ENCODE data around the gene PTGER2.

The PTGER2 gene

GRCh38 chr14:52329678-52330369 is 15.7 kb downstream of the PTGER2 start:
- H3K27me3 ChIP-seq (ENCODE audit: insufficient read depth, insufficient read length): no peaks in the 10 kb centered on the region
- no peaks in the 10 kb centered on the region for H3K36me3 ChIP-seq (ENCODE audit: insufficient read depth, insufficient read length, low read length)
- no peak overlapping the region for H3K4me3 ChIP-seq (ENCODE audit: insufficient read length, low read depth)
- H3K4me1 ChIP-seq (ENCODE audit: insufficient read depth, insufficient read length): no peaks in the 10 kb centered on the region
- H3K9ac ChIP-seq (ENCODE audit: insufficient read length, low read depth): no peak overlapping the region
- no peak for DNase-seq (ENCODE audit: low read depth, low spot score)
- no peak for TF ChIP-seq SUZ12 (IDR thresholded peaks at IDR 0.05; ENCODE audit: extremely low read depth, insufficient read depth, insufficient read length)
- TF ChIP-seq ZNF274 (IDR thresholded peaks at IDR 0.05; ENCODE audit: low read depth, low read length): no peak
- no peak for TF ChIP-seq YY1 (IDR thresholded peaks at IDR 0.05; ENCODE audit: insufficient read depth, insufficient read length)
- H3K9me3 ChIP-seq (ENCODE audit: insufficient read depth, low read length): no peaks in the 10 kb centered on the region

DNA sequence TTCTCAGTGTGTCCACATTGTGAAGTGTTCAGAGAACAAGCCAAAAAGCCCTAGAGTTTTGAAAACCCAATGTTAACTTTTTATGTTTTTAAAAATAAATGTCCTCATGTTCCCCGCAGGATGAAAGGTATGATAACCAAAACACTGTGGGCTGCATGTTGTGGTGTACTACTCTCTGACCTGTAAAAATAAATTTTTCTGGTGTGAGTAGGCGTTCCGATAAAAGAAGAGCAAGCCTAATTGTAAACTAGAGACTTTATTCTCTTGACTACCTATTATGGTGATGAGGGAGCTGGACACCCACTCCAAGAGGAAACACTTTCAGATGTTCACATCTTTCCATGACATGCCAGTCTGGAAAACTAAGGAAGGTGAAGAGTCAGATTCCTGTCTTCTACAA is 18.2 kb downstream of the PTGER2 start:
- H3K4me1 ChIP-seq (ENCODE audit: insufficient read depth, insufficient read length): no peaks in the 10 kb centered on the region
- DNase-seq (ENCODE audit: low read depth, low spot score): no peak
- H3K27me3 ChIP-seq (ENCODE audit: insufficient read depth, insufficient read length): no peaks in the 10 kb centered on the region
- no peaks in the 10 kb centered on the region for H3K9me3 ChIP-seq (ENCODE audit: insufficient read depth, low read length)
- TF ChIP-seq YY1 (IDR thresholded peaks at IDR 0.05; ENCODE audit: insufficient read depth, insufficient read length) (no peak), ZNF274 (IDR thresholded peaks at IDR 0.05; ENCODE audit: low read depth, low read length) (no peak), SUZ12 (IDR thresholded peaks at IDR 0.05; ENCODE audit: extremely low read depth, insufficient read depth, insufficient read length) (no peak)
- no peak overlapping the region for H3K4me3 ChIP-seq (ENCODE audit: insufficient read length, low read depth)
- no peak overlapping the region for H3K9ac ChIP-seq (ENCODE audit: insufficient read length, low read depth)
- H3K36me3 ChIP-seq (ENCODE audit: insufficient read depth, insufficient read length, low read length): no peaks in the 10 kb centered on the region

- H3K4me1 ChIP-seq (ENCODE audit: insufficient read depth, insufficient read length): no peaks in the 10 kb centered on the region
- H3K9ac ChIP-seq (ENCODE audit: insufficient read length, low read depth): no peak overlapping the region
- H3K9me3 ChIP-seq (ENCODE audit: insufficient read depth, low read length): no peaks in the 10 kb centered on the region
Observed at GRCh38 chr14:52333108-52333507, 19.0 kb downstream of the PTGER2 start.

GRCh38 chr14:52333823-52334657 is 19.9 kb downstream of the PTGER2 start:
- Histone ChIP-seq H3K4me3 (ENCODE audit: insufficient read length, low read depth) (no peak overlapping the region), H3K9ac (ENCODE audit: insufficient read length, low read depth) (no peak overlapping the region), H3K4me1 (ENCODE audit: insufficient read depth, insufficient read length) (no peaks in the 10 kb centered on the region), H3K9me3 (ENCODE audit: insufficient read depth, low read length) (no peaks in the 10 kb centered on the region), H3K27me3 (ENCODE audit: insufficient read depth, insufficient read length) (no peaks in the 10 kb centered on the region), H3K36me3 (ENCODE audit: insufficient read depth, insufficient read length, low read length) (no peaks in the 10 kb centered on the region)
- TF ChIP-seq ZNF274 (IDR thresholded peaks at IDR 0.05; ENCODE audit: low read depth, low read length): no peak
- TF ChIP-seq YY1 (IDR thresholded peaks at IDR 0.05; ENCODE audit: insufficient read depth, insufficient read length): no peak
- TF ChIP-seq SUZ12 (IDR thresholded peaks at IDR 0.05; ENCODE audit: extremely low read depth, insufficient read depth, insufficient read length): no peak
- DNase-seq (ENCODE audit: low read depth, low spot score): no peak

More at GRCh38 chr14:52333108-52333507, 19.0 kb downstream of the PTGER2 start:
- Histone ChIP-seq H3K36me3 (ENCODE audit: insufficient read depth, insufficient read length, low read length) (no peaks in the 10 kb centered on the region), H3K4me3 (ENCODE audit: insufficient read length, low read depth) (no peak overlapping the region), H3K27me3 (ENCODE audit: insufficient read depth, insufficient read length) (no peaks in the 10 kb centered on the region)
- no peak for TF ChIP-seq SUZ12 (IDR thresholded peaks at IDR 0.05; ENCODE audit: extremely low read depth, insufficient read depth, insufficient read length)
- TF ChIP-seq YY1 (IDR thresholded peaks at IDR 0.05; ENCODE audit: insufficient read depth, insufficient read length): no peak
- no peak for DNase-seq (ENCODE audit: low read depth, low spot score)

- no peak overlapping the region for H3K4me3 ChIP-seq (ENCODE audit: insufficient read length, low read depth)
- H3K9me3 ChIP-seq (ENCODE audit: insufficient read depth, low read length): no peaks in the 10 kb centered on the region
- H3K36me3 ChIP-seq (ENCODE audit: insufficient read depth, insufficient read length, low read length): no peaks in the 10 kb centered on the region
- H3K27me3 ChIP-seq (ENCODE audit: insufficient read depth, insufficient read length): no peaks in the 10 kb centered on the region
- H3K4me1 ChIP-seq (ENCODE audit: insufficient read depth, insufficient read length): no peaks in the 10 kb centered on the region
- no peak for DNase-seq (ENCODE audit: low read depth, low spot score)
- TF ChIP-seq SUZ12 (IDR thresholded peaks at IDR 0.05; ENCODE audit: extremely low read depth, insufficient read depth, insufficient read length) (no peak), YY1 (IDR thresholded peaks at IDR 0.05; ENCODE audit: insufficient read depth, insufficient read length) (no peak), ZNF274 (IDR thresholded peaks at IDR 0.05; ENCODE audit: low read depth, low read length) (no peak)
- no peak overlapping the region for H3K9ac ChIP-seq (ENCODE audit: insufficient read length, low read depth)
Observed at GRCh38 chr14:52336241-52336640, 22.1 kb downstream of the PTGER2 start.

- Histone ChIP-seq H3K4me3 (ENCODE audit: insufficient read length, low read depth) (no peak overlapping the region), H3K27me3 (ENCODE audit: insufficient read depth, insufficient read length) (no peaks in the 10 kb centered on the region), H3K9ac (ENCODE audit: insufficient read length, low read depth) (no peak overlapping the region), H3K9me3 (ENCODE audit: insufficient read depth, low read length) (no peaks in the 10 kb centered on the region), H3K4me1 (ENCODE audit: insufficient read depth, insufficient read length) (no peaks in the 10 kb centered on the region), H3K36me3 (ENCODE audit: insufficient read depth, insufficient read length, low read length) (no peaks in the 10 kb centered on the region)
- DNase-seq (ENCODE audit: low read depth, low spot score): no peak
- TF ChIP-seq SUZ12 (IDR thresholded peaks at IDR 0.05; ENCODE audit: extremely low read depth, insufficient read depth, insufficient read length) (no peak), ZNF274 (IDR thresholded peaks at IDR 0.05; ENCODE audit: low read depth, low read length) (no peak), YY1 (IDR thresholded peaks at IDR 0.05; ENCODE audit: insufficient read depth, insufficient read length) (no peak)
Observed at GRCh38 chr14:52338051-52338681, 24.1 kb downstream of the PTGER2 start.

DNA sequence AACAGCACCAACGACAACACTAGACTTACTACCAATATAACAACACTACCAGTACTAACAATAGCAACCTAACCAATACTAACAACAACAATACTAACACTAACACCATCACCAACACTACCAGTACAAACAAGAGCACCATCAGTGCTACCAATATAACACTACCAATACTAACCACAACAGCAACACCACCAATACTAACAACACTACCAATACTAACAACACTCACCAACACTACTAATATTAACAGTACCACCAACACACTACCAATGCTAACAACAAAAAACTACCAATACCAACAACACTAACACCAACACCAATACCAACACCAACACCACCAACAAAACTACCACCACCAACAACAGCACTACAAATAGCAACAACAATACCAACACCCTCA is 25.1 kb downstream of the PTGER2 start:
- TF ChIP-seq SUZ12 (IDR thresholded peaks at IDR 0.05; ENCODE audit: extremely low read depth, insufficient read depth, insufficient read length) (no peak), YY1 (IDR thresholded peaks at IDR 0.05; ENCODE audit: insufficient read depth, insufficient read length) (no peak), ZNF274 (IDR thresholded peaks at IDR 0.05; ENCODE audit: low read depth, low read length) (no peak)
- Histone ChIP-seq H3K9ac (ENCODE audit: insufficient read length, low read depth) (no peak overlapping the region), H3K9me3 (ENCODE audit: insufficient read depth, low read length) (no peaks in the 10 kb centered on the region), H3K36me3 (ENCODE audit: insufficient read depth, insufficient read length, low read length) (no peaks in the 10 kb centered on the region), H3K4me3 (ENCODE audit: insufficient read length, low read depth) (no peak overlapping the region), H3K27me3 (ENCODE audit: insufficient read depth, insufficient read length) (no peaks in the 10 kb centered on the region), H3K4me1 (ENCODE audit: insufficient read depth, insufficient read length) (no peaks in the 10 kb centered on the region)
- DNase-seq (ENCODE audit: low read depth, low spot score): no peak

Data from NT2/D1 (cell line).